ENCODE data around the gene NKX6-1.

Gene NKX6-1

GRCh38 chr4:84455697-84456096, 43.4 kb downstream of the NKX6-1 start:
- Histone ChIP-seq H3K36me3 (ENCODE audit: control insufficient read depth, insufficient read depth, low read length) (no peaks in the 10 kb centered on the region), H3K27me3 (replicated peaks; ENCODE audit: control insufficient read depth, insufficient read depth, low read length) (no peaks in the 10 kb centered on the region; the same call in 1 of the 2 replicates), H3K4me3 (replicated peaks; ENCODE audit: low read depth, low read length) (no peak overlapping the region)
- no peak for DNase-seq (ENCODE audit: extremely low read depth, insufficient read length)
- TF ChIP-seq CTCF (IDR thresholded peaks at IDR 0.05; ENCODE audit: insufficient read depth, low read length, poor library complexity, severe bottlenecking): no peak

GRCh38 chr4:84451546-84451945, 47.5 kb downstream of the NKX6-1 start:
- Histone ChIP-seq H3K27me3 (replicated peaks; ENCODE audit: control insufficient read depth, insufficient read depth, low read length) (no peaks in the 10 kb centered on the region; the same call in 1 of the 2 replicates), H3K4me3 (replicated peaks; ENCODE audit: low read depth, low read length) (no peak overlapping the region), H3K36me3 (ENCODE audit: control insufficient read depth, insufficient read depth, low read length) (no peaks in the 10 kb centered on the region)
- peak; percentile 57 for TF ChIP-seq CTCF (IDR thresholded peaks at IDR 0.05; ENCODE audit: insufficient read depth, low read length, poor library complexity, severe bottlenecking)
- DNase-seq (ENCODE audit: extremely low read depth, insufficient read length): no peak

GRCh38 chr4:84443523-84443922, 55.6 kb downstream of the NKX6-1 start:
- Histone ChIP-seq H3K36me3 (ENCODE audit: control insufficient read depth, insufficient read depth, low read length) (no peaks in the 10 kb centered on the region), H3K27me3 (replicated peaks; ENCODE audit: control insufficient read depth, insufficient read depth, low read length) (no peaks in the 10 kb centered on the region), H3K4me3 (replicated peaks; ENCODE audit: low read depth, low read length) (no peak overlapping the region)
- no peak for DNase-seq (ENCODE audit: extremely low read depth, insufficient read length)
- no peak for TF ChIP-seq CTCF (IDR thresholded peaks at IDR 0.05; ENCODE audit: insufficient read depth, low read length, poor library complexity, severe bottlenecking)

- TF ChIP-seq CTCF (IDR thresholded peaks at IDR 0.05; ENCODE audit: insufficient read depth, low read length, poor library complexity, severe bottlenecking): no peak
- Histone ChIP-seq H3K27me3 (replicated peaks; ENCODE audit: control insufficient read depth, insufficient read depth, low read length) (no peaks in the 10 kb centered on the region), H3K36me3 (ENCODE audit: control insufficient read depth, insufficient read depth, low read length) (no peaks in the 10 kb centered on the region), H3K4me3 (replicated peaks; ENCODE audit: low read depth, low read length) (no peak overlapping the region)
- no peak for DNase-seq (ENCODE audit: extremely low read depth, insufficient read length)
Observed at GRCh38 chr4:84442778-84443177, 56.3 kb downstream of the NKX6-1 start.
